DOHH2 (cell line): ENCODE results near the gene USP12.
"Not testable (repeated sequence)": the region's sequence is repeated elsewhere in the genome, so short reads cannot be mapped to it uniquely, and the experiment has no call there.

ENCODE experiments used
- EZH2phosphoT487 ChIP-seq: fragments of 200-600 bp; sonication (generic); IDR thresholded peaks from 2 replicates; pipeline ENCODE4 v1.6.1; 2017; ENCODE audit warnings: borderline replicate concordance, mild to moderate bottlenecking, antibody characterized with exemption, low read length, moderate library complexity, mixed read lengths
- TF ChIP-seq, protein P1 (sequence below): fragments of 200-600 bp; sonication (generic); IDR thresholded peaks from one replicate; pipeline ENCODE4 v1.5.1; 2014; ENCODE audit warnings: antibody characterized with exemption, mild to moderate bottlenecking, low read depth, low read length; ENCODE audit not compliant: poor library complexity, severe bottlenecking

DNA sequence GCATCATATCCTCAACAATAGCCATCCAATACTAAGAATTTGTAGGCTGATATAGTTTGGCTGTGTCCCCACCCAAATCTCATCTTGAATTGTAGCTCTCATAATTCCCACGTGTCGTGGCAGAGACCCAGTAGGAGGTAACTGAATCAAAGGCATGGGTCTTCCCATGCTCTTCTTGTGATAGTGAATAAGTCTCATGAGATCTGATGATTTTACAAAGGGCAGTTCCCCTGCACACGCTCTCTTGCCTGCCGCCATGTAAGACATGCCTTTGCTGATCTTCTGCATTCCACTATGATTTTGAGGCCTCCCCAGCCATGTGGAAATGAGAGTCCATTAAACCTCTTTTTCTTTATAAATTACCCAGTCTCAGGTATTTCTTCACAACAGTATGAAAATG lies 48.2 kb downstream of the USP12 start:
- TF ChIP-seq, protein P1, sequence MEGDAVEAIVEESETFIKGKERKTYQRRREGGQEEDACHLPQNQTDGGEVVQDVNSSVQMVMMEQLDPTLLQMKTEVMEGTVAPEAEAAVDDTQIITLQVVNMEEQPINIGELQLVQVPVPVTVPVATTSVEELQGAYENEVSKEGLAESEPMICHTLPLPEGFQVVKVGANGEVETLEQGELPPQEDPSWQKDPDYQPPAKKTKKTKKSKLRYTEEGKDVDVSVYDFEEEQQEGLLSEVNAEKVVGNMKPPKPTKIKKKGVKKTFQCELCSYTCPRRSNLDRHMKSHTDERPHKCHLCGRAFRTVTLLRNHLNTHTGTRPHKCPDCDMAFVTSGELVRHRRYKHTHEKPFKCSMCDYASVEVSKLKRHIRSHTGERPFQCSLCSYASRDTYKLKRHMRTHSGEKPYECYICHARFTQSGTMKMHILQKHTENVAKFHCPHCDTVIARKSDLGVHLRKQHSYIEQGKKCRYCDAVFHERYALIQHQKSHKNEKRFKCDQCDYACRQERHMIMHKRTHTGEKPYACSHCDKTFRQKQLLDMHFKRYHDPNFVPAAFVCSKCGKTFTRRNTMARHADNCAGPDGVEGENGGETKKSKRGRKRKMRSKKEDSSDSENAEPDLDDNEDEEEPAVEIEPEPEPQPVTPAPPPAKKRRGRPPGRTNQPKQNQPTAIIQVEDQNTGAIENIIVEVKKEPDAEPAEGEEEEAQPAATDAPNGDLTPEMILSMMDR, result not testable (repeated sequence)
- TF ChIP-seq EZH2phosphoT487, result not testable (repeated sequence)
